Measurements from ENCODE around the gene OLIG3. TPM values are rescaled to one million over a fixed set of nuclear protein-coding genes. Genes with fewer than 3 reads are reported as not detected.

The OLIG3 gene
- total RNA-seq, 1 experiment from 2014 or later = not detected

DNA sequence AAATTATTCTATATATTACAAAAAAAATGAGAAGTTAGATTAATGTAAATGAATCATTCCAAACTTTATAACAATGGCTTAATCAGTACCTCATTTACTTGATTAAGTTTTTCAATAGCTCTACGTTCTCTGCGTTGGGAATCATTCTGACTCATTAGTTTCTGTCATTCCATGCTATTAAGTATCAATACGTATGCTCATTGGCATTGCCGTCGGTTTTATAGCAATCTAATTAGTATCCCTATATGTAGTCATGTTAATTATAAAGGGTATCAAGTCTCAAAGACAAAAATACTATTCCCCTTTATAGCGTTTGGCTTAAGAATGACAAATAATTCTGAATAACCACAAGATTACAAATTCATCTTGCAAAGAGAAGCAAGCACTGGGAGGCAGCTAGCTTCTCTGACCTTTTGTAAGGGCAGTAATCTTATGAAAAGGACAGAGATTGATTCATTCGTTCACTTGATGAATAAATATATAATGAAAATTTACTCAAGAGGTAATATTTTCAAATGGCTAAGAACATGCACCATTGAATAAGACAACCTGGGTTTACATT lies 41.8 kb downstream of the OLIG3 start:
- TF ChIP-seq, protein P1, sequence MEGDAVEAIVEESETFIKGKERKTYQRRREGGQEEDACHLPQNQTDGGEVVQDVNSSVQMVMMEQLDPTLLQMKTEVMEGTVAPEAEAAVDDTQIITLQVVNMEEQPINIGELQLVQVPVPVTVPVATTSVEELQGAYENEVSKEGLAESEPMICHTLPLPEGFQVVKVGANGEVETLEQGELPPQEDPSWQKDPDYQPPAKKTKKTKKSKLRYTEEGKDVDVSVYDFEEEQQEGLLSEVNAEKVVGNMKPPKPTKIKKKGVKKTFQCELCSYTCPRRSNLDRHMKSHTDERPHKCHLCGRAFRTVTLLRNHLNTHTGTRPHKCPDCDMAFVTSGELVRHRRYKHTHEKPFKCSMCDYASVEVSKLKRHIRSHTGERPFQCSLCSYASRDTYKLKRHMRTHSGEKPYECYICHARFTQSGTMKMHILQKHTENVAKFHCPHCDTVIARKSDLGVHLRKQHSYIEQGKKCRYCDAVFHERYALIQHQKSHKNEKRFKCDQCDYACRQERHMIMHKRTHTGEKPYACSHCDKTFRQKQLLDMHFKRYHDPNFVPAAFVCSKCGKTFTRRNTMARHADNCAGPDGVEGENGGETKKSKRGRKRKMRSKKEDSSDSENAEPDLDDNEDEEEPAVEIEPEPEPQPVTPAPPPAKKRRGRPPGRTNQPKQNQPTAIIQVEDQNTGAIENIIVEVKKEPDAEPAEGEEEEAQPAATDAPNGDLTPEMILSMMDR (IDR thresholded peaks at IDR 0.05; ENCODE audit: unreplicated experiment) = no peak
- H3K27ac Mint-ChIP-seq (ENCODE audit: unreplicated experiment) = no peak overlapping the region
- BruUV-seq (replicated peaks) = no TSS peak
- intact Hi-C loops (cut with micrococcal nuclease; ENCODE audit: unreplicated experiment) = no loop called here
- no peaks in the 10 kb centered on the region for H3K4me1 Mint-ChIP-seq (ENCODE audit: low read depth, unreplicated experiment)
- no peak for DNase-seq
- H3K36me3 Mint-ChIP-seq (ENCODE audit: insufficient read depth, unreplicated experiment) = no peaks in the 10 kb centered on the region
- no peaks in the 10 kb centered on the region for H3K27me3 Mint-ChIP-seq (ENCODE audit: unreplicated experiment)
- no peak overlapping the region for H3K4me3 Mint-ChIP-seq (ENCODE audit: low read depth, unreplicated experiment)
- CTCF ChIA-PET = no interaction called here
- no peaks in the 10 kb centered on the region for H3K9me3 Mint-ChIP-seq (ENCODE audit: low read depth, unreplicated experiment)

DNA sequence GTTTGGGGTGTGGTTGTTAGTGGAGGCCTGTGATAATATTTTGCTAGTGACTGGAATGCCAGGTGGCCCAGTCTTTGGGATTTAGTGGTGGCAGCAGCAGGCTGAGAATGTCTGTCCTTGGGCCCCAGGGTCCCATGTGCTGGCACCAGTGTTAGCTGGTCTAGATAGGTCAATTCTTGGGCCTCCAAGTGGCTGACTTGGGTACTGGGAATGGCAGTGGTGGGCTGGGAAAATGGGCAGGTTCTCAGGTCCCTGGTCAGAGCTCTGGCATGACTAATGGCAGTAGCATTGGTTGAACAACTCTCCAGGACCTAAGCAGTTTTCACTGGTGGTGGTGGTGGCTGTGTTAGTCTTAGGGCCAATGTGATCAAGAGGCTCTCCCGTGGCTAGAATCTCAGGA lies 50.3 kb downstream of the OLIG3 start:
- Mint-ChIP-seq H3K36me3 (ENCODE audit: insufficient read depth, unreplicated experiment) (no peaks in the 10 kb centered on the region), H3K27ac (ENCODE audit: unreplicated experiment) (no peak overlapping the region), H3K4me1 (ENCODE audit: low read depth, unreplicated experiment) (no peaks in the 10 kb centered on the region), H3K27me3 (ENCODE audit: unreplicated experiment) (no peaks in the 10 kb centered on the region), H3K4me3 (ENCODE audit: low read depth, unreplicated experiment) (no peak overlapping the region), H3K9me3 (ENCODE audit: low read depth, unreplicated experiment) (no peaks in the 10 kb centered on the region)
- BruUV-seq (replicated peaks) = no TSS peak
- CTCF ChIA-PET = no interaction called here
- DNase-seq = no peak
- TF ChIP-seq, protein P1 (IDR thresholded peaks at IDR 0.05; ENCODE audit: unreplicated experiment) = no peak
- intact Hi-C loops (cut with micrococcal nuclease; ENCODE audit: unreplicated experiment) = no loop called here
